Activated CD4-positive, alpha-beta T cell treated with anti-CD3 and anti-CD28 coated beads, Interleukin-2, amount 50 U/mL, for 48 hours (primary cell): ENCODE data around the gene GALNT17.

Source experiments
- DNase-seq, 2 experiments: peaks; one replicate each; pipeline ENCODE4 v3.0.0-alpha.2; 2020

GALNT17 gene

DNA sequence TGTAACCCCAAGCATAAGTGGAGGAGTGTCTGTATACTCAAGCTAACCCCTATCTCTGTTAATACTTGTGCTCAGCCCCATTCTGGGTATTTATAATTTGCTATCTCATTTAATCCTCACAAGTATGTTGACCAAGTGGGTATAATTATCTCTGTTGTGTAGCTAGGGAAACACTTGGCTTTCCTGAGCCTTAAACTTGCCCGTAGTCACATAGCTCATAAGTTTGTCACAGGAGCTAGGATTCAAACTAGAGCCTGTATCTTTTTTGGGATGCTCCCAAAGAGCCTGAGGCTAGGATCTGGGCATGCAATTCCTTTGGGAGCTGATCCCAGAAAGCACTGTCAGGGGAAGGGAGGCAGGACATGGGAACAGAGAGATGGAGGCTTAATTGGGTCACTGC, 377.4 kb downstream of the GALNT17 start:
- no peak for DNase-seq

DNA sequence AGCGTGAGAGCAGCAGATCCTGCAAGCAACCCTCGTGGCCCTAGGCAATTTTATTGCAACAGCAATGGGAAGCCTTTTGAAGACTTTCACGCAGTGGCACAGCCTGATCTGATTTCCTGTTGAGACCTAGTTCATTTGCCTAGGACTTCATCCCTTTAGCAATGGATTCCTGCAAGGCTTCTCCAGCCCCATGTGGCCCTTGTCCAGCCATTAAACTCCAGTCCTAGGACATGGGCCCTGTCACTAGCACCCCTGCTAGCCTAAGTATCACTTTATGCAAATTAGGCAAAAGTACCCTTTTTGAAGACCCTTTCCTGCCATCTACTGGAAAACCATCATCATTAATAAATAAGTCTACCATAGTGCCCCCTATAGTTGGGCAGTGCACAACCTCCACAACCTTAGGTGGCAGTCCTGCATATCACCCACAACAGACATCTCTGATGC, 379.4 kb downstream of the GALNT17 start:
- DNase-seq, result no peak

DNA sequence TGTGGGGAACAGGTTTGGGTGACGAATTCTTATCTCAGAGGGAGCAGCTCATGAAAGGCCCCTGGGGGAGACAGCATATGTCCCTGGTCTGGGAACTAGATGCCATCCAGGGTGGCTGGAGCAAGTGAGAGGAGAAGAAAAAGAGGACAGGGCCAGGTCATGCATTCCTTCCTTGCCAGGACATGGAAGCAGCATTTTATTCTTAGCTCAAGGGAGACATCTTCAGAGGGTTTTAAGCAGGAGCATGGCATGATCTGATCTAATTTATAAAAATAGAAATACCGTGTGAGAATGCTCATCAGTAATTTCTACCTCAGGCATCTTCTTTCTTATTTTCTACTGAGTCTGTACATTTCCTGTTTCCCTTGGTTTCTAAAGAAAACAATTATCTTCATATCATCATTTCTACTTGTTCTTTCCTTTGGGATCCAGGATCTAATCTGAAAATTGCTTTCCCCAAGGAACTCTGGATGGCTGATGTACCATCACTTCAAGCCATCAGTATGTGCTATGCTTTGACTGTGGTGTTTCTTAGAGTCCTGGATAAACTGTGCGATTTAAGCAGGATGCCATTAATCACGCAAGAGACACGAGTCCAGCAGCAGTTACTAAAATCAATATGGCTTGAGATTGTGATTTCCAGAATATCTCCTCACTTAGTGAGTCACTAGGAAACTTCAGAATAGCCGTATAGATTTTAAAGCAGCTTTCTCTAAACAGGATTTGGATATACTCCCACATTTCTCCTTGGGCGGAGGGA, 386.2 kb downstream of the GALNT17 start:
- no peak for DNase-seq

DNA sequence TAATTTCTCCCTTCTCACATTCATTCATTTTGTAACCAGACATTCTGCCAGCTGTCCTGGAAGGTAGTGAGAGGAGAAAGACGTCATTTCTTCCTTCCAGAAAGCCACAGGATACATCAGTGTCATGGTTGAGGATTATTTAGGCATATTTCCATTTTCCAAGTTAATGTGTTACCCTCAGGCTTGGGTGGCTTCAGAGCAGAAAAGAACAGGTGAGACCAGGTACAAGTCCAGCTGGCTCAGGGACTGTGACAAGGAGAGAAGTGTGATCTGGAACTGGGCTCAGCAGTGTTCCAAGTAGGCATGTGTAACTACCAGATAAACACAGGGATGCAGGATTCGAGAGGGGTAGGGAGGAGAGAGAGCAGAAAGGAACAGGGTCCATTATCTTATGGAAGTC, 386.9 kb downstream of the GALNT17 start:
- no peak for DNase-seq

DNA sequence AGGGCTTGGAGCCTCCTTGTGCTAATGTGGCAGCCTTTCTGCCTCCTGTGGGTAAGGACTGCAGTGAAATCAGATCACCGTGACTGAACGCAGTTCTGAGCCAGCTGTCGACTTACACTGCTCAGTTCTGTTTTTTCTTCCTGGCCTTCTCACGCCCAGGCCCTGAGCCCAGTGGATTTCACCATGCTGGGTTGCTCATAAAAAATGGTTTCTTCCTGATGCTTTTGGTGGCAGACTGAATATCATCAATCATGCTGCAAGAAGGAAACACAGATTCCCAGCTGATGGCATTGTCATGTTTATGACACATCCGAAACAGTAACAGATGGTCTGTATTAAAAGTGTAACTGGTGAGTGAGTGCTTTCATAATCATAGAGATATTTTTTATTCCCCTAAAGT, 389.6 kb downstream of the GALNT17 start:
- no peak for DNase-seq

DNA sequence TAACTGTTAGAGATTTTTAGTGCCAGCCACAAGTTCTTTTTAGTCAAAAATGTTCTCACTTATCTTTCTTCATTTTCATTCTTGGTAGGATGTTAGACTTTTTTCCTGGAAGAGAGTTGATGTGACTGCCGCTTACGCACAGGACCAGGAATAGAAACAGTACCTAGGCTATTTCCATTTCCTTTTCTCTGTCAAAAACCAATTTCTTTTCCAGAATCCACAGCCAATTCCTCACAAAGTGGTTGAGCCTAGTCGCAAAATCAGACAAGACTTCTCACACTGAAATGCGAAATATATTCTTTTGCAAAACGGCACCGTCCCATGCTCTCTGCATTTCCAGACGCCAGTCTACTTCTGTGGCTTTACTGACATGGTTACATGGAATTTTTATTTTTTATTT, 394.2 kb downstream of the GALNT17 start:
- no peak for DNase-seq

DNA sequence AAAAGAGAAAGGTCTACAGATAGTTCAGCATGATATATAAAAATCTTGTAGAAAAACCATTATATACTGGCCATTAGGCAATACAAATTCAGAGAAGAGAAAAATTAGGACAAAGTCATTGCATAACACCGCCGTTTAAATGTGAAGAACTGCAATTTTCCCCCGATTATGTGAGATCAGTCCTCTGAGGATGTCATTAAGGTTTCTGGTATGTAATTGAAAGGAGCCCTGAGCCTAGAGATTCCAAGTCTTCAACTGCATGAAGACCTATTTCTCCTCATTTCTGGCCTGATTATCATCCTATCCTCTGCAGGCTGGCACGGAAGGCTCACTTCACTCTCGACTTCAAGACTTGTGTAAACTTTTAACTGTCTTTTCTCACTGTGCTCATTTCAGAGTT, 395.3 kb downstream of the GALNT17 start:
- DNase-seq, result no peak

DNA sequence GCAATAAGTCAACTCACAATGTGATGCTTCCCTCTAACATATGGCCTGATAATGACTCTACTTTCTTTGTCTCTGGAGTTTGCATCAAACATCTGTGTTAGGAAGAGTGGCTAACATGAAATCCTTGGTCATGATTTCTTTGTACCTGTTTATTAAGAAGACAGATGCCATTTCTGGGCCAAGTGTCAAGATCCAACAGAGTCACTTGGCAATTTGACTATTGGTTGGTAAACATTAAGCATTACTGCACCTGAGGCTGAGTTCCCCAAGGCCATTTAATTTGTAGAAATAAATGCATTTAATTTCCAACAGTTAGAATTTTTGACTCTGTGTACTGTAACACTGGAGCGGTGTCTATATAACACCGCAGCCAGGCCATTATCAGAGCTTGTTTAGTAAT, 403.7 kb downstream of the GALNT17 start:
- DNase-seq, result no peak

DNA sequence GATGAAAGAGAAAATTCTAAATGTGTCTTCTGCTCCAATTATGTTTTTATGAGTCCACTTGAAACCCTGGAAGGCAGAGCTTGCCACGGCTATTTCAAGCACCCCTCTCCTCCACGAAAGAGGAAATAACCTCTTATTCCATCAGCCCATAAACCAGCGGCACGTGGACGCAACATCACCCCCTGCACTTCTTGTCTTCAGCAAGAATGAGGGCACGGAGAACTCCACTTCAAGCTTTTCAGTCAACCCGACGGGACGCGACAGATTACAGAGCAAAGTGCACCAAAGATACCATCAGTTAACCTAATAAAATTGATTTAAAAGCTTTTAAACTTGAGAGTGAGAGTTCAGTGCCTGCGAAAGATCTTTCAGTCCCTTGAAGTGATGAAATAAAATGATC, 406.3 kb downstream of the GALNT17 start:
- no peak for DNase-seq

DNA sequence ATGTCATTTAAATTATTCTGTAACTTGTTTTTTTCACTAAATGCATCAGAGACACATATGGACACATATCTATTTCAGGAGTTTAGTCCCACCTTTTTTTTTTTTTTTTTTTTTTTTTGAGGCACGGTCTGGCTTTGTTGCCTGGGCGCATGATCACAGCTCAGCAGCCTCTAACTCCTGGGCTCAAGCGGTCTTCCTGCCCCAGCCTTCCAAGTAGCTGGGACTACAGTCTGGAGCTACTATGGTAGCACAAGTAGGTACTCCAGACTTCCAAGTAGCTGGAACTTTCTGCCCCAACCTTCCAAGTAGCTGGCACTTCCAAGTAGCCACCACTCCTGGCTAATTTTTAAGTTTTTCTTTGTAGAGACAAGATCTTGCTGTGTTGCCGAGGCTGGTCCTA, 407.7 kb downstream of the GALNT17 start:
- DNase-seq, result no peak

DNA sequence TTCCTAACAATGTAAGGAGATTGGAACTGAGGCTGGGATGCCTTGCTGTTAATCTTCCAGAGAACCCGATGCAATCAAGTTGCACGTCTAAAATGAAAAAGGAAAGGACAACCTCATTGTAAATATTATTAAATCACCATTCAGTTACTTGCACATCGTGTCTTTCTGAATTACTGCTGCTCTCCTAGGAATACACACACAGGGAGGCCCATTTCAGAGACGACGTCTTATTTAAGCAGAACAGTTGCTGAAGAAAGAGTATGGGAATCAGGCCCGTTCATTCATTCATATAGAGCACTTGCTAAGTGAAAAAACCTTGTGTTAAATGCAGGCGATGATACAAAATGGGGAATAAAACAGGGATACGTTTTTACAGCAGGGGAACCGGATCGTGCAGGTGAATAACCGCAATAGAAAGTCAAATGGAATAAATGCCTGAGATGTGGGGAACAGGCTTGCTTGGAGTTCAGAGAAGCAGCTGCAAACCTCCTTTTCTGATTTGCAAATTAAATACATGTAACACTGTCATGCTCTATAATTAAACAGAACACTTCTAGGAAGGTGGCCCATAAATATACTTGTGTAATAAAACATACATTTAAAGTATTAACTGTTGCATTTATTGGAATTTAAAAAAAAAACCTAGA, 409.9 kb downstream of the GALNT17 start:
- DNase-seq, result no peak

DNA sequence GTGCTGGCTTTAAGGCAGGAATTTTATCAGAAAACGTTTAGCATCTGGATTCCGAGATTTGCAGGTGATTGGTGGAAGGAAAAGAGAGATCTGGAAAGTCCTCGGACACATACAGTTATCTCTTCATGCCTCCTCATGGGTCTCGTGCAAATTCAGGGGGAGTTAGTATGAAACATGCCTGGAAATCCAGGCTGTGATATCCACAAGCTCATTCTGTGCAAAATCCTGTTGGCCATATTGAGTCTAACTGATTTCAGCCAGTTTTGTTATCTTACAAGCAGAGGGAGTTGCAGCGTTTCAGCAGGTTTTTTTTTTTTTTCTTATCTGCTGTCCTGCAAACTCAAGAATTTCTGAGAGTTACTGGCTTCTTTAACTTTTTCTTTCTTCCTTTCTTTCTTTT, 411.5 kb downstream of the GALNT17 start:
- DNase-seq, result no peak

DNA sequence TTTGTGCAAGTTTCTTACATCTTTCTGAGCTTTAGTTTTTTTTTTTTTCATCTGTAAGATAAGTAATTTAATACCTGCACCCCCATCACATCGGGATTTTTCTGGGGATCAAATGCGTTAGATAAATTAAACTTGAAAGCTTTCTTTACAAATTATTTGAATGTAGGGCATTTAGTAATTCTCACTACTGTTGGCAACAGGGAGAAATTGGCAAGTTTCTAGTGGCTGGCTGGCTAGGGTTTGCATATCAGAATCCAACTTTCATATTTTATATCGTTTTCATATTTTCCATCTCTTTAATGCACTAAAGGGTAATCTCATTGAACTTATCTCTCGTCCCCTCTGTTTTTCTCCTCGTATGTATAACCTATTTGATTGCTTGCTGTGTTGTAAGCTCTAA, 412.9 kb downstream of the GALNT17 start:
- no peak for DNase-seq

DNA sequence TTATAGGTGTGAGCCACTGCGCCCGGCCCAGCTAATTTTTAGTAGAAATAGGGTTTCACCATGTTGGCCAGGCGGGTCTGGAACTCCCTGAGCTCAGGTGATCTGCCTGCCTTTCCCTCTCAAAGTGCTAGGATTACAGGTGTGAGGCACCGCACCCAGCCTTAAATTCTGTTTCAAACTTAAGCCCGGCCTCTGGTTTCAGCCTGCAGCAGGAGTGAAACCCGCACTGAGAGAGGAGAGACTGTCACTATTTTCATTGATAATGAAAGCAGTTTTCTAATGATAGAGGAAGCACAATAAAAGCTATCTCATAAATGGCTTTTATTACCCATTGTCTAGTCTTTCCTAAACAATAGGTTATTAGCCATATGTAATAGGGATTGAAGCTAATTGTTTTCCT, 415.5 kb downstream of the GALNT17 start:
- no peak for DNase-seq

DNA sequence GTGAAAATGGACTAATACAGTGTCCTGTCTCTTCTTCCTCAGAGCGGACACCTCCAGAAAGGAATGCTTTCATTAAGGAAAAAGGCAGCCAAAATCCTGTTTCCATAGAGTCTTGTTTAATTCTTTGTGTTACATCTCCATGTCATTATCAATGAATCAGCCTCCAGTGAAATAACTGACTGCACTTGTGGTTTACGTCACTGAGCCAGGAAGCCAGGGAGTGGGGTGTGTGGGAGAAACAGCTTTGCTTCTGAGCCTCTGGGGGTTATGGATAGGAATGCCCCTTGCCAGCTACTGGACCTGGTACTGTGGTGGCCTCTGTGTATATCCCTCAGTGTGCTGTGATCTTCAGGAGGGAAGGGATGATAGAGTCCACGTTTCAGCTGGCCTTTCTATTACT, 416.8 kb downstream of the GALNT17 start:
- no peak for DNase-seq

DNA sequence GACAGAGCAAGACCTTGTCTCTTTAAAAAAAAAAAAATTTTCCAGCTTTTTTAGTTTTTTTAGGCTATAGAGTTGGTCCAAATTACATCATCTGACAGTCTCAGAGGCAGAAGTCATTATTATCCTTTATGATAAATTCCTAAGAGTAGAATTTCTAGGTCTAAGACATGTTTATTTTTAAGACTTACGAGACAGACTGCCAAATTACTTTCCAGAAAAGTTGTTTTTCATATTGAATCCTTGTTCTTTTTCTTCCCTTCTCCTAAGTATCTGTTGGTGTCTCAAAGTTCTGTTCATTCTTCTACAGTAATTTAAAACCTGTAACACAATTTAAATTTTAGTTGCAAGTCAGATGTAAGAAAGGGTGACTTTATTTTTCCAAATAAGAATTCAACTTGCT, 421.4 kb downstream of the GALNT17 start:
- DNase-seq, result no peak

DNA sequence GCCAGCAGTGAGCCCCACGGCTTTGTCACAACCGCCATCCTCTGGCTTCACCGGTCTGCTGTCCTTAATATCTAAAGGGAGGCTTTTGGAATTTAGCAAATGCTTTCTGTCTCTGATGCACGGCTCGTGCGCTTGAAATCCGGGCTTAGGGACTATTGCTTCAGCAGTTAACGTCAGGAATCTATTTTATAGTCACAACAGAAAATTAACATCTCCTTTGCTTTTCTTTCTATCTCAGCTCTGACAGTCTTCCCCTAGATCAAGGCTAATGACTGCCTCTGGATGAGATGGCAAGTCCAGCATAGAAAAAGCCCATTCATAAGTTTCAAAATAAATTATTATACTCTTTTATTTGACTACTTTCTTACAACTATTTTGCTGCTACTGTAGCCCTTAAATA, 423.8 kb downstream of the GALNT17 start:
- no peak for DNase-seq

DNA sequence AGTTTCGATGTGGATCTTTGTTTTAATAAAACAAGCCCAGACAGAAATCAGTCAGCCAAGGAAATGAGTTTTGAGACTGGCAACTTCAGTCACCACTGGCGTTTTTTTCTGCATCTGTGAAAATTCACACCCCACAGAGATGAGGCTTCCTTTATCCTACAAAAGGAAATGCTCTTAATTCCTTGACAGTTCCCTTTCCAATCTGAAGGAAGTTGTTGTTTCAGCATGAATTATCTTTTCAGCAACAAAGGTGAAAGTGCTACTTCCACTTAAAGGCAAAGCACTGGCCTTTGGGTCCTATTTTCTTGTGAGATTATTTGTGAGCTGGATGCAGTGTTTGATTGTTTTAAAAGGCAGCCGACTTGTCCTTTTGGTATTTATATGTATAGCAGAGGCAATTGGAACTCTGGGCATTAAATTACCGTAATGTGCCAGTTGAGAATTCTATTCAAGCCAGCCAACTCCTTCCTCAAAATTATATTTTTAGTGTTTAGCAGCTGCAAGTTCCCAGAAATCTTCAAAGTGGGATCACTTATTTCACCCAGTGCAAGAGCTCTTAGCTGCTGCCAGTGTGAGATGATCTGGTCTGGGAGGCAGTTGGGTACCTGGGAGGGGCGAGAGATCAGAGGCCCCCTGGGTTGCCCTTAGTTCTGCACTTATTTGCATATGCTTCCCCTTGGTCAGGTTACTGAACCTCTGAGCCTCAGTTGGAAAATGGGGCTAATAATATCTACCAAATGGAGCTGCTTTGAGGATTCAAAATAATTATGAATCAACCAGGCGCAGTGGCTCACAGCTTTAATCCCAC, 427.1 kb downstream of the GALNT17 start:
- no peak for DNase-seq

DNA sequence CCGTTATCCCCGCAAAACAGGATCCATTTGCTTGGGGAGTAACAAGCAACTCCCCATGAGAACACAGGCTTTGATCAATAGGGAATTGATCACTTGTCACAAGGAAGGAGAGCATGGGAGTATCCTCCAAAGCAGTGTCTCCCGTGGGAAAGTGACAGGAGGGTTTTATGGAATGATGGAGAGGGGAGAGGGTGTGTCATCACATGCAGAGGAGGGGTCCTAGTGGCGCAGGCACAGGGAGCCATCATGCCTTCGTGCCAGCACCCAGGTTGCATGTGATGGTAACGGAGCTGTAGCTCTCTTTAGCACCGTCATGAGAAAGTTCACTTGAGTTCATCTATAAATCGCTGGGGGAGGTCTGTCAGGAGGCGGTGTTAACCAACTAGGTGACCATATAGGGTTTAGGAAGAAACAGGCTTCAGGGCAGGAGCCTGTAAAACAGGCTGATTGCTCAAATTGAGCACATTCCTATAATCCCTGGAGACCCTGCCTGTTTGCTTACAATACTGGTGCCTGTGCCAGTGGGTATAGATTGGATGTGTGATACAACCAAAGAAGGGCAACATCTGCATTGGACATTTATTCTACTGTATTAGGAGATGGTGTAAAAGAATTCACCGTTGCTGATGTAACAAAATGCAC, 428.5 kb downstream of the GALNT17 start:
- no peak for DNase-seq

DNA sequence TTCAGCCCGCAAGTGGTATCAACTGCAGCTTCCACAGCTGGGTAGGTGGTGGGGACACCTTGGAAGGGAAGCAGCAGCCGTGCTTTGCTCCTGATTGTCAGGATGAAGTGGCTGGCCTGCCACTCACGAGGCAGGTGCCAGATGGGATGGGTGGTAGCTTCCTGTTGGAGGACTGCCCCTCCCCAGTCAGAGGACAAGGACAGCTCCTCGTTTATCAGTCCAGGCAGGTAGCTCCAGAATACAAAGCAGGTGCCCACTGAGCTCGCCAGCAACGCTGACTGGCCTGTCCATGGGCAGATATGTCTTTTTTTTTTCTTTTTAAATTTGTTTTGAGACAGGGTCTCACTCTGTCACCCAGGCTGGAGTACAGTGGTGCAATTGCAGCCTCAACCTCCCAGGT, 431.3 kb downstream of the GALNT17 start:
- no peak for DNase-seq

DNA sequence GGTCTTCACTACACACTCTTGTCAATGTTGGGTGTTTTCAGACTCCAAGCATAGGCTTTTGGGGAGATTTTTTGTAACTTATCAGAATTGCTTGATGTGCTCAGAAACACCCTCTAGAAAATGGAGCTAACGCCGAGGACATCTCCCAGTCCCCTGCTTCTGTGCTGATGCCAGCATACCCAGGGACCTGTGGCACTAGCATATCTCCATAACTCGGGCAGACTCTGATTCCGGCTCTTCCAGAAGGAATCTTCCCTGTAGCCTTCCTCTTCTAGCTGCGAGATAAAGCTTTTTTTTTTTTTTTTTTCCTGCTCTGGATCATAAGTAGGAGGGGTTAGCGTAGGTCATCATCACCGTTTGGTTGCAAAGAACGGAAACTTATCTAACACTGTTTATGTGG, 434.4 kb downstream of the GALNT17 start:
- DNase-seq, result no peak

DNA sequence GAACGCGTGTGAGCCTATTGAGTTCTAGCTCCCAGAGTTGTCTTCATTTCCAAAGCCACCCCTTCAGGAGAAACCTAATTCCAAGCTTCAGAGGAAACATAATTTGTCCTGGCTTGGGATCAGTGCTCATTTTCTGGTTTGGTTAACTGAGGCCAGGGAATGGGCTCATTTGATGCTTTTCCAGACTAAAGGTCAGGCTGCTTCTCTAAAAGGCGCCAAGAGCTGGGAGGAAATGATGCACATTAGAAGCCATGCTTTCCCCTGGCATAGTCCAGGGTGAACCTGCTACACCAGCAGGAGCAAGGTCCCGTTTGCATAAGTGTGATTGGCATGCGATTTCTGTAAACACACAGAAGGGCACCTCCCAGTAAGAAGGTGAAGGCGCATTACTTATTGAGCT, 435.0 kb downstream of the GALNT17 start:
- DNase-seq, result no peak

DNA sequence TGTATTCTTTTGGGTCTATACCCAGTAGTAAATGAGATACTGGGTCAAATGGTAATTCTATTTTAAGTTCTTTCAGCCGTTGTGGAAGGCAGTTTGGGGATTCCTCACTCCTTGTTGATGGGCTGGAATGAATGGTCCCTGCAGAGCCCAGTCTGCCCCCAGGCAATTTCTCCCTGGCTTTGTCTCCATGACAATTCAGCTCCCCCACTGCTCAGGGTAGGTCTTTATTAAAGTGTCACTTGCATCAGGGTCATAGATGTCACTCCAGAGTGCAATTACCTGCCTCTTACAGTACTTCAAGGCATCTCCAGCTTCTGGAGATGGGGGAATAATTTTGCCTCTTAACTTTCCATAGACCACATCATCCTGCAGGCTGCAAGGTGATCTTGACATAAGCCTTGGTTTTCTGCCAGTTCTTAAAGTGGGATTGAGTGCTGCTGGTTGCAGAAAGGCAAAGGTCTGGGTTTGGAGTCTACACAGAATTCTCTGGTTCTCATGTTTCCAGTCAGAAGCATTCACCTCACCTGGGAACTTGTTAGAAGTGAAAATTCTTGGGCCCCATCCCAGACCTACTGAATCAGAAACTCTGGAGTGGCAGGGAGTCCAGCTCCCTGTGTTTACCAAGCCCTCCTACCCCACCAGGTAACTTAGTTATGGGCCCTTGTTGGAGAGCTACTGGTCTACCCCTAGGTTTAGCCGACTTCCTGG, 442.4 kb downstream of the GALNT17 start:
- DNase-seq, result no peak
